HG03139 (cell line): ENCODE measurements around the gene SMPDL3B.

ENCODE experiments used
- ATAC-seq: cut with Tn5 transposase; IDR thresholded peaks from one replicate; pipeline ENCODE4 v1.9.1; 2021; ENCODE audit not compliant: unreplicated experiment

Gene SMPDL3B

GRCh38 chr1:27940297-27940696 lies 5.5 kb downstream of the SMPDL3B start:
- ATAC-seq = no peak

GRCh38 chr1:27940870-27941560 lies 6.2 kb downstream of the SMPDL3B start:
- no peak for ATAC-seq

GRCh38 chr1:27941671-27942540 lies 7.1 kb downstream of the SMPDL3B start:
- no peak for ATAC-seq

- no peak for ATAC-seq
Measured at GRCh38 chr1:27945020-27945419, 10.2 kb downstream of the SMPDL3B start.

- no peak for ATAC-seq
Measured at GRCh38 chr1:27949027-27949426, 14.2 kb downstream of the SMPDL3B start.

GRCh38 chr1:27951396-27951795 lies 16.6 kb downstream of the SMPDL3B start:
- ATAC-seq = no peak

- no peak for ATAC-seq
Measured at GRCh38 chr1:27952147-27952546, 17.3 kb downstream of the SMPDL3B start.

GRCh38 chr1:27954186-27954585 lies 19.4 kb downstream of the SMPDL3B start:
- no peak for ATAC-seq

- ATAC-seq = no peak
Measured at GRCh38 chr1:27955076-27955475, 20.3 kb downstream of the SMPDL3B start.

- ATAC-seq = no peak
Measured at GRCh38 chr1:27956761-27957160, 22.0 kb downstream of the SMPDL3B start.

- ATAC-seq = no peak
Measured at GRCh38 chr1:27957655-27958054, 22.9 kb downstream of the SMPDL3B start.

- ATAC-seq = no peak
Measured at GRCh38 chr1:27958513-27958912, 23.7 kb downstream of the SMPDL3B start.

- ATAC-seq = peak; percentile 80
Measured at GRCh38 chr1:27959792-27960603, 25.2 kb downstream of the SMPDL3B start, which contains the start of gene XKR8. TSS of gene XKR8 (plus strand) at chr1:27959973. CDS start at chr1:27960070, 97 bp downstream.

- ATAC-seq = no peak
Measured at GRCh38 chr1:27960762-27961645, 26.2 kb downstream of the SMPDL3B start.

- ATAC-seq = no peak
Measured at GRCh38 chr1:27961646-27962221, 26.9 kb downstream of the SMPDL3B start.

- no peak for ATAC-seq
Measured at GRCh38 chr1:27963393-27963792, 28.6 kb downstream of the SMPDL3B start.

- ATAC-seq = no peak
Measured at GRCh38 chr1:27966402-27967105, 31.8 kb downstream of the SMPDL3B start.

- no peak for ATAC-seq
Measured at GRCh38 chr1:27967106-27967883, 32.5 kb downstream of the SMPDL3B start.
